EH (cell line): Measurements from ENCODE around the gene SLC8A1.

Experiments
- DNase-seq: peaks from one replicate; pipeline ENCODE4 v3.0.0-alpha.2; 2015; ENCODE audit warnings: low read depth

The SLC8A1 gene

DNA sequence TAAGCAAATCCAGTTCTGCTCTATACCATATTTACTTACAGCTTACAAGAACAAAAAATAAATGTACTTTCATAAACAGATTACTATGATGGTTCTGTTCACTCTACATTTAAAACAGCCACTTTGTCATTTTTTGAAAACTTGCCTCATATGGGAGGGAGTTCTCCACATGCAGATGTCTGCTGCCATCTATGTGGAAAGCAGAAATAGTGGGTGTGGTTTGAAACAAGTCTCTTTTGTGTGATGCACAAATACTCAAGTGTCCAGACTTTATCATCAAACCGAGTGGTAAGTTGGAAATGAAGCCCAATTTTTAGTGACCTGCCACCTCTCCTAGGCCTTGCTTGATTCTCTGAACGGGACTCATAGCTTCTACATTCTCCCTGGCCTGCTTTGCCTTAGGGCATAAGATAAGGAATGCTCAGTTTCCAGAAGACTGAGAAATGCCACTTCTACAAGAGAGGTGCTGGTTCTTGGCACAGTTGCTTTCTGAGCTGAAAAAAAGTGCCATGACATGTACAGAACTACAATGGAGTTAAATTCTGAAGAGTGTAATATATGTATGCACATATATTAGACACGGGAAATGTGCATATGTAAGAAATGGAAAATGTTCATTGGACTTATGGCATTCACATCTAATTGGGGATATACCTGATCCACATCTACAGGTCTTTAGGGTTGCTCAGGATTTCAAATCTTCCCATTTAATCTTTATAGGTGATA is 221.0 kb downstream of the SLC8A1 start:
- peak; percentile 58 for DNase-seq

DNA sequence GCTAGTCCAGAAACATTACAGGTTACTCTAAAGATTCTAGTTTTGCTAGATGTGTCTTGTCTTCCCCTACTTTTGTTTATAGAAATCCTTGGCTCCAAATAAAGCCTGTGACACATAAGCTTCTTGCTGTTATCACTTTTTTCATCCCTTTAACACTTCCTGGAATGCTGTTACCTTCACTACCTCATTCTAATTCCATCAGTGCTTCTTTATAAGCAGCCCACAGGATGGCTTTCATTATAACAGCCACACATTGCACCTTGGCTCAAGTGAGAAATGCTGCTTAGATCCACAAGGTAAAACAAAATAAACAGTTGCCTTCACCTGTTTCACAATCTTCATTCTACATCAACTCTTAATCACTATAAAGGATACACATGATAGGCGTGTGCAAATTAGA is 221.7 kb downstream of the SLC8A1 start:
- no peak for DNase-seq

DNA sequence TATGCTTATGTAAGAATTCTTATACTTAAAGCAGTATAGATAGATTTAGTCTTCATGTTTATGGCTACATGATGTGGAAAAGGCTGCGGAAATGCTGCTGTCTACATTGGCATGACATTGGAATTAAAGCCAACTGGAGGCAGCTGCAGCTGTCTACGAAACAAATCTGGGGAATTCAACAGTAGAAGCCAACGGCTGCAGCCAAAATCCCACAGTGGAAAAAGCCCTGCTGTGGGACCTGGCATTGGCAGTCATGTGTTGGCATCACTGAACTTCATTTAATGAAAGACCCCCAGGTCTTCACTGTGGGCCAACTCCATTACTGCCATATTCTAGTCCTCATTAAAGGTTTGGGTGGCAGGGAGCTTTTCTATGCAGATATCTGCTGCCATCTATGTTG is 223.6 kb downstream of the SLC8A1 start:
- no peak for DNase-seq

DNA sequence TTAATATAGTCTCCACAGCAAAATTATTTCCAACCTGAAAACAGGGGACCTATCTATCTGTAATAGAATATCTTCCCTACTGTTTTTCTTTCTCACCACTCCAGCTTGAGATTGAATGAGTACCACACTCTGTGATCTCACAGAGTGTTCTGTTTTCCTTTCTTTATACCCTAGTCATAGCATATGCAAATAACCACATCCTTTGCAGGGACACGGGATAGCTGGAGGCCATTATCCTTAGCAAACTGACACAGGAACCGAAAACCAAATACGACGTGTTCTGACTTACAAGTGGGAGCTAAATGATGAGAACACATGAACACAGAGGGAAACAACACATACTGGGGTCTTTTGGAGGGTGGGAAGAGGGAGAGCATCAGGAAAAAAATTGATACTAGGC is 224.7 kb downstream of the SLC8A1 start:
- peak; percentile 83 for DNase-seq

DNA sequence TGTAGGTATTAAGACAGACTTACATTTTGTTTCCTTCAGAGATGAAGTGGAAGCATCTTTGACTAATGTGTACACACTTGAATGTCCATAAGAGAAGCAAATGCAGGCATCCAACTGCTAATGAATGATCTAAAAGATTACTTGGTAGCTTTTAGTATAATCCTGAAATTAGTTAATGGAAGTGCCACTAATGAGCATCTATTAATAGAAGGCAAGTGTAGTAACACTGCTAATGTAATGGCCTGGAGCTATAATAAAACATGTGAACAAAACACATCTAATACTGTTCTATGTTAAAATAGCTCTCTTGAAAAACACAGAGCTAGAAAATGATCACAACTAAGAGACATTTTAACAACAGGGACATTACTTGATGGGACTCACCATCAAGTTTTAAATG is 225.3 kb downstream of the SLC8A1 start:
- DNase-seq = no peak

DNA sequence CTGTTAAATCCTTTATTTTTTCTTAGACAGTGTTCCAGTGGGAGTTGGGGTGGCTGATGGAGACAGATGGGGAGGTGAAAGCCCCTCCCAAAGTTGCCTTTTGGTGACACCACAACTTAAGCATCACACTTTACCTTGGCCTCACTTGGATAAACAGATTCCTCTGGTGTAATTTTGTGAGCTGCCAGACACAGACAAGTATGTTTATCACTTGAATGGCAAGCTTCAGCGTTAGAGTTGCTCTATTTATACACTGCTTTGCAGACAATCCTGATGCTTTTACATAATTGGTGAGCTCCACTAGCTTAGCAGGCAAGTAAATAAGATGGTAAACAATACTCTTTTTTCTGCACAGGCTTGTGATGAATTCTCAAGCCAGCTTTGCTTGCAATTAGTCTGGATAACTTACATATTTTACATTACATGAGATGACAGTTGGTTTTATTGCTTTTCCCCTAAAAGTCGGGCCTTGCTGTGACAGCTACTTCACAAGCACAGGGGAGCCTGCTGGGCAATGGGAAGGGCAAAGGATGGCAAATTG is 226.2 kb downstream of the SLC8A1 start:
- peak; percentile 45 for DNase-seq

DNA sequence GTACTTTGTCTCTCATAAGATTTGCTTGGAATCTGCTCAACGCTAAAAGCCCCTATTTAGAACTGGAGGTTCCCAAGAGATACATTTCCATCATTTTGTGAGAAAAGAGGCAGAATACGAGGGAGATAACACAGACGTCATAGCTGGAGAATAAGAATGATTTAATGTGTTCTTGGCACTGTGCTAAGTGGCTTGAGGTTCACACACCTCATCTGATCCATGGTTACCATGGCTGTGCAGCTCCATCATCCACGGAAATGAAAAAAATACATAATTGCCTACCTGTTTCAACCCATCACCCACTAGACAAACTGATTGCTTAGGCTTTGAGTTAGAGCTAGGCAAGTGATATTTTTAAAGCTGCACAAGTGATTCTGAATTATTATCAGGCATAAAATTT is 227.6 kb downstream of the SLC8A1 start:
- no peak for DNase-seq

DNA sequence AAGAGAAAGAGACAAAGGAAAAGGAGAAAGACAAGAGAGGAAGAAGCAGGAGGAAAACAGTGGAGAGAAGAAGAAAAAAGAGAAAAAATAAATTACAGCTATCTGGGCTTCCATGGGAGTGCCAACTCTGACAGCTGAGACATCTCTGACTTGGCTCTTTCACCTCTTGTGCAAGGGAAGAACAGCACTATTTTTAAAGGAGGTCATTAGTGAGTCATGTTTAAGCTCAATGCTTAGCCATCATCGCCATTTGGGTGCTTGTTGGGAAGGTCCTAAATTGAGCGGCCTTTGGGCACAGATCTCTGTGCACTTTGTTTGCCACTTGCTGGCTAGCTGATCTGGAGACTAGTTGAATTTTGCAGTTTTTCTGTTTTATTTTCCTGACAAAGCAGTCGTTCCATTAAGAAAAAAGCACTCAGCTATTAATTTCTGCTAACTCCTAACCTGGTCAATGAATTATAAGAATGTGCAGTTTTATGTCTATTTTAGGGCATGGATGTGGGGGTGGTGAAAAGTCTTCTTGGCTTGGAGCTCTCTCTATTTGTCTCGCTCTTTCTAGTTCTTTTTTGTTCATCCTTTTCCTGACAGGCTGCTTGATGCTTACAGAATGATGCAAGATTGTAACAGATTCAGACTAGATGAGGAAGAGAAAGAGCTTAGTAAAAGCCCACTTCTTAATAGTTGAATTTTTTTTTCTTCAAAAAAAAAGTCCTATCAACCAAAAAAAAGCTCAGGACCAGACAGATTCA is 231.5 kb downstream of the SLC8A1 start:
- peak; percentile 80 for DNase-seq

DNA sequence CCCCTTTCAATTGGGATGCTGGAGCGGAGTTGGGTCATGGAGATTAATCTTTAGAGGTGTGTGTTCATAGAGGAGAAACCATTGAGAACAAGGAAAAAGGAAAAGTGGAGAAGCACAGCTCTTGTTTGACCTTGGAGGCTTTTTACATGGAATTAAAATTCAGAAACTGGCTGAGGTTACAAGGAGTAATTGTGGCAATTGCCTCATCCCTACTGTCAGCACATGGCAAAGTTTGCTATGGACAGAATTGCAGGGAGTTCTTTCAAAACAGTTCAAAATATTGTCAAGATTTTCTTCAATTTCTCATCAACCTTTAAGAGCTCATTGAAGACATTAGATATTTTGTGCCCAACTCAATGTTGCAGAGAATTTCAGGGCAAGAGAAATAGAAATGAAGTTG is 232.7 kb downstream of the SLC8A1 start:
- no peak for DNase-seq

DNA sequence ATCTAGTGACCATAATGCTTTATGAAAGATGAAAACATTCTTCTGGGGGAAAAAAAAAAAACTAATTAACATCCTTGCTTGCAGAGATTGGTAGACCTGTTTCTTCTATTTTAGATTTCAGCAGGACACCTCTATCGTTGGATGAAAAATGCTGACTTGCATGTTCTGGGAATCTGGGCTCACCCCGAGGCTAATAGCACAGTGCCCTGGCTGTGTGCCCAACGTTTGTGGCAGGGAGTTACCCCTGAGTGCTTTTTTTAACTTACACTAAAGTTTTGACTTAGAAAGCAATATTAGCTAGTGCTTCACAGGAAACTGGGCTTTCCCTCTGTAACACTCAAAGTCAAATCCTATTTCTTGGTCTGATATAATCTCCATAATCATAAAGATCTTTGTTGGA is 233.2 kb downstream of the SLC8A1 start:
- peak; percentile 59 for DNase-seq

DNA sequence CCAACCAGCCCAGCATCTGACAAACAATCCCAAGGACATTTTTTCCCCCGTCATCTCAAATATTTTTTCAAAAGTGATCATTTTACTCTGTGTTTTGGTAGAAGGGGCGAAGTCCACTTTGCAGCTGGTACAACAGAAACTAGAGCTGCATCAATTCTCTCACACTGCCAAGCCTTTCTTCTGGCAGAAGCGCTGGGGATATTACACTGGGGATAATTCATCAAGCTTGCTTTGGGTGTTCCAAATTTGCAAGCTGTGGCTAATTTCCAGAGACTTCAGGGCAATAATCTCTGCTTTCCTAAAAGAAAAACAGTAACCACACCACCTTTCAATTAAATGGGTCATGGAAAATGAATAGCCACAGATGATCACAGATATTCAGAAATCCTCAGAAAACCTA is 238.3 kb downstream of the SLC8A1 start:
- DNase-seq = no peak

DNA sequence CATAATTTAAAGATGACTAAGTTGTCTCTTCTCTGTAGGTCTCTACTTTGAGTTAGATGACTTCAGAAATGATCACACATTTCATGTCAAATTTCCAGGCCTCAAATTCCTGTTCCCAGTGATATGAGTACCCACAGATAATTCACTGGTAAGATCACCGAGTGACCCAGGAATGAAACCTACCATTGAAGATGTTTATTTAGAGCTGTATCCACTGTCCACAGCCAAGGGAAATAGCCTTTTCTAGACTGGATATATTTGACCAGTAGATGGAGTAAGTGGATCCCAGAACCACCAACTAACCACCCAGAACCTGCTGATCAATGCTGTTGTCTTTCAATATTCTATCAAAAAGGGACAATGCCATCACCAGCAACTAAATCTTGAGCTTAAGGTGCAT is 238.8 kb downstream of the SLC8A1 start:
- peak; percentile 89 for DNase-seq

DNA sequence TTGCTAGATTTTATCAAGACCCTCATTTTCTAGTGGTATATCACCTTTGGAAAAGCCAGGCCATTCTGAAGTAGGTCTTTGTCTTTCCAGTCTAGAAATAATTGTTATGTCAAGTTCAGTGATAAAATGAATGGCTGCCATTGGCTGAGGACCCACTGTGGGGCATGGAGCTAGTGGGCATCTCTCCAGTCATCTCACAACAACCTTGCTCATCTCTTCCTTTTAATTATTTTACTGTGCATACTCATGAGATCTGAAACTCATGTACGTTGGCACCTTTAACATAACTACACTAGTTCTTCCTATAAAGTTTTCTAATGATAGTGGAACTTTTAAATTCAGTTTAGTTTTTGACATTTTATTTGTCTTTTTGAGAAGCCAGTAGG is 240.9 kb downstream of the SLC8A1 start:
- no peak for DNase-seq

DNA sequence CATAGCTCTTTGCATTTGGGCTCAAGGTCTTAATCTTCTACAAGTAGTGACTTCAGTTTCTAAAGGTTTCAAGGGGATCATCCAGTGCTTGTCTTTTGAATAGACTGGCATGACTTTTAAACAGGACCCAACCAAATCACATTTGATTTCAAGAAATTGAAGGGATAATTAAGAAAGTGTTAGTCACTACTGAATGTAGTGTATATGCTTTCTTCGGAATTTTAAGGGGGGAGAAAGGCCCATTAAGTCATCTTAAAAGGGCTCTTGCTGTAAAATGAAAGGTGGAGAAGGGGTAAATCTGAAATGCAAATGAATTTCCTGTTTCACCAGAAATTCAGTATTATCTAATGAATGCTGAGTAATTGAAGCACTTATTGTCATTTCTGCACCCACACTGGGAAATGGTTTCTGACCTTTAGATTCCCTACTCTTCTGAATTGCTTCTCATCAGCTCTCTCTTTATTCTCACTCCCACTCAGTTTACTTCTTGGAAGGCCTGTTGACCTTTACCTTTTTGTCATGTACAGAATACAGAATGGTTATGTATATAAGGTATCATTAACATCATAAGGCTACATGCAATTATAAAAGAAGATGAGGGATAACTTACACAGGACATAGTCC is 241.4 kb downstream of the SLC8A1 start:
- no peak for DNase-seq

DNA sequence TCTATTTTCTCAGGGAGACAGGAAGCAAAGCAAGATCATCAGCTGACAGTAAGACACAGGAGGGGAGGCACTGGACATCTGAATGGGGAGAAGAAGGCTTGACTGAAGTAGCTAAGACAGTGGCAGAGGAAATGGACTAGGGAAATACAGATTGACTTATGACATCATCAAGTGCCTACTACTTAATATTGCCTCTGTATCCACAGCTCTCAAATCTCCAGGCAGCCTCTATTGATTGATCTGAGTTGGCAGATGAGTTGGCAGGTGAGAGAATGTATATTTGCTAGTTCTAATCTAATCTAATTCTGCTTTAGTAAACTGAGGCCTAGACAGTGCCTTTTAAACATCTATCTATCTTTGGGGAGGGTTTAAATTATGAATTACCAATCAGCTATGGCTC is 242.1 kb downstream of the SLC8A1 start:
- DNase-seq = no peak

DNA sequence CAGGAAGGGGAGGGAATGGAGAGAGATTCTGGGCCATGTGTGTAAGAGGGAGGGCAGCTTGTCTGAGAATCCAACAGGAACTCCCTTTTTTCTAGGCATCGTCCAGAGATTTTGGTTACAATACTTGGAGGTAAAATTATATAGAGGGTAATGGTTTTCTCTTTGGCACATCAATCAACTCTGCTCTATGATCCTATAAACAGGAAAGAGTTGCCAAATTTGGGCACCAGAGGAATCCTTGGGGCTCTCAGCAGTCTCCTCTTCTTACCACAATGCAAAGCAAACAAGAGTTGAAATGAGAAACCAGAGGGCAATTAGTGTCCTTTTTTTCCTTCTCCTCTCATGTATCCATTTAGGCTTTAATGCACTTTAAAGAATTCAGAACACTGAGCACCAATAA is 243.4 kb downstream of the SLC8A1 start:
- DNase-seq = no peak

DNA sequence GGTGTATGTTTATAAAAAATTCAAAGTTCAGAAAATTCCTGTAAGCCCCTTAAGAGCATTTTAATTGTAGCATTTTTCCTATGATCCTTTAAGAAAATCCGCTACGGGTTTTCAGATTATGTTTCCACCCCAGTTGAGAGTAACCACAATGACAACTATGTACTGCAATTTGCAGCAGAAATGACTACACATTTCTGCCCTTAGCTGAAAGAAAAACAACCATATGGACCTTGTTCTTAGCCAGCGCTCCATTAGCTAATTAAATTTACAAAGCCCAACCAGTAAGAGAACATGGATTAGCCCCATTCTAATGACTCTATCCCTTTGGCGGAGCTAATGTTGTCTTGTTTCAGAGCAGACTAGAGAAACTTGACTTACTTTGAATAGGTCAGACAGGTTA is 247.6 kb downstream of the SLC8A1 start:
- peak; percentile 91 for DNase-seq

DNA sequence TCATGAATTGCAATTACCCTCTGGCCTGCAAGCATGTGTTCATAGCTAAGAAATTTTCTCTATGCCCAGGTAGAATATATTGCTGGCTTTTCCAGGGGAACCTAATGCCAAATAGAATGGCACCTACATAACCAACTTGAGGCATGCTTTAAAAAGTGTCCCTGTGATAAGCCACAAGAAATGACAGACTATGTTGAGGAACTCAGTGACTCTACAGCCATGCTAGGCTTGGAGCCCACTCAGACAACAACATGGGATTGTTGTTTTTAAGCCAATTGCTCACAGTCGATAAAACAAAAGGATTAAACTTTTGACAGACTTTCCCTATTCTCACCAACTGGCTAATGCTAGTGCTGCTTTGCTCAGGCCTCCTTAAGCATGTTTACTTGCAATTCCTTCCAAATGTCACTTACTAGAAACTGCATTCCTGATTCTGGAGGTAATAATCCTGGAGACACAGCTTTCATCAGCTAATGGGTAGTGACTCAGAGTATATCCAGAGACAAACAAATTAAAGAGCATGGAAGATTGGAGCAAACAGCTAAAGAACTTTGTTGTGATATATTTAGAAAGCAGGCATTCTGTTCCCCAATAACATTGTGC is 249.0 kb downstream of the SLC8A1 start:
- peak; percentile 85 for DNase-seq

DNA sequence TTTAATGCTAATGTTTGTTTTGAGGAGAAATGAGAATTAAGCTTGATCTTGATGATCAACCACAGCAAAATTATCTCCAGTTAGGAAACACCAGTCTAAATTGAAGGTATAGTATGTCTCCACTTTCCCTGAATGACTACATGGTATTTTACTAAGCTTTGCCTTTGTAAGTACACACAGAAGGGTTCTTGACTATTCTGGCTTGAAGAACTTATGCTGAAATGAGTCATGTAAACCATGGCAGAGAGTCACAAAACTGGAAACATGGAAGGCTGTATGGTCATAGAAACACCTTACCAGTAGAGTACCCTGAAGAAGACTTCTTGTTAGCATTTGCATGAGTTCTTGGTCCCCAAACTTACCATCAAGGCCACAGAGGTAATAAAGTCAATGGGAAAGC is 250.5 kb downstream of the SLC8A1 start:
- peak; percentile 40 for DNase-seq

DNA sequence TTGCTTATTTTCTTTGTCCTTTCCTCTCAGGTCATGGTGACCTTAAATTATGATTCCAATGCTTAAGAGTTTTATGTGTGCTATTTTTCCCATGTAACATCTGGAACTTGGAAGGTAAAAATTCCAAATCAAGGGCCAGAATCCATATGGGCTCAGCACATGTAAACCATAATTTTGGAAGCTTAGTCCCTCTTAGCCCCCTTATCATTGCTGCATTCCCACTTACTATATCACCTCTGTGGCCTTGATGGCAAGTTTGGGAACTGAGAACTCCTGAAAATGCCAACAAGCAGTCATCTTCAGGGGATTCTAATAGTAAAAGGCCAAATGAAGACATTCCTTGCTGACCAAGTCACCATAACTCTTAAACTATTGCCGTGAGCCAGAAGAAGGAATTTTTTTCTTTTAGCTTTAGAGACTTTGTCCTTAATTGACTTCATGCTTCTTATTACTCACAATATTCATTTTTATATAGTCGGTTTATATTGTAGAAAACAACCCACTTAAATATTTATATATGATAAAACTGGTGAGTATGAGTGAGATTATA is 251.4 kb downstream of the SLC8A1 start:
- peak; percentile 88 for DNase-seq

DNA sequence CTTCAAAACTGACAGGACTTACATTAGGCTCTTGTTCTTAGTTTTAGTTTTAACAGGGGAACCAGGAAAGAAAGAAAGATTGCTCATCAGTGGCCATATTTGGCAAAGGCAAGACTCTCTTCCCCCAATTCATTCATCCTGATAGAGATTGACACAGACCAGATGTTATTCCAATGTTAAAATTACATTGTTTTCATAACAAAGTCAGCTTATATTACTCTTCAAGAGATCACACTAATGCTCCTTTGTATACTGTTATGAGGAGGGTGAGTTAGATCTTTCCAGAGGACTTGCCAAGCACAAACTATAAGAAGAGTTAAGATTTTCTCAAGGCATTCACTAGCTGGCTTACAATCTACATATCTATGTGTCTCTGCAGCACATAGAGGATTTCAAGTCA is 252.1 kb downstream of the SLC8A1 start:
- peak; percentile 67 for DNase-seq

DNA sequence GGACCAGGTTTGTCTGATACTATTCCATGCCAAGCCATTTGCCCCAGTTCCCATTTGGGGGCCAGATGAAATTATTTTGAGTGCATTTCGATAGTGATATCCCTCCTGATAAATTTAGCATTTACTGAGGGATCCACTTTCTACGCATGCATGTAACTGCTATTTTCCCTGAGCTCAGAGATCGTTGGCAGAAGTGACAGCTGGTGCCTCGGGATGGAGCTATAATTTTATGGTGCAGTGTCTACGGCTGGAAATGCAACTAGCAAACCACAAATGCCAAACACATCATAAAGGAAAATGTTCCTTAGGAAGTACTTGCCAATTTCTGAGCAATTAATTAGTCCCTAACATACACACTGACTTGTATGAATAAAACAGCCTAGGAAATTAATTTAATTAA is 254.8 kb downstream of the SLC8A1 start:
- peak; percentile 42 for DNase-seq
